HG03571 (cell line): Measurements from ENCODE around the gene PCDHGA1.
"Not testable (repeated sequence)": the region's sequence is repeated elsewhere in the genome, so short reads cannot be mapped to it uniquely, and the experiment has no call there.

Source experiments
- ATAC-seq: cut with Tn5 transposase; IDR thresholded peaks from one replicate; pipeline ENCODE4 v1.9.1; 2021; ENCODE audit not compliant: unreplicated experiment

The PCDHGA1 gene

GRCh38 chr5:141330299-141331080, at the start of gene PCDHGA1:
PCDHGA1 (plus strand) TSS chr5:141330514.
- no peak for ATAC-seq

DNA sequence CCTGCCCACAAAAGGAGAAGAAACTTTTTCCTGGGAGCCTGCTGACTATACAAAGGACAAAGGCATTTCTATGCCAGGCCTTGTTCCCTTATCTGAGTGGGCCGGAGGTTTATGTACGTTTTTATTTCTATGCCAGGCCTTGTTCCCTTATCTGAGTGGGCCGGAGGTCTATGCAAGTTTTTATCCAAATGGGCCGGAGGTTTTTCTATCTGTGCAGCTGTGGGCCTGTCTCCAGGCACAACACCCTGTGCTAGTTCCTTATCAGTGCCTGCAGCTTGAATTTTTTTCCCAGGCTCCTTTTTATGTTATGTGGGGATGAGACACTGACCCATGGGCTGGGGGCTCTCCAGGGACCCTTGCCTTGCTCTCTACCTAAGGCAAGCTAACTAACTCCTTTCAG, 31.9 kb upstream of the PCDHGA1 start:
- no peak for ATAC-seq

GRCh38 chr5:141303756-141304155, 26.6 kb upstream of the PCDHGA1 start, which contains the start of gene SLC25A2:
SLC25A2 (minus strand) TSS chr5:141304049; CDS start chr5:141303865, 184 bp downstream.
- no peak for ATAC-seq

- ATAC-seq: no peak
Measured at GRCh38 chr5:141306630-141307029, 23.7 kb upstream of the PCDHGA1 start.

GRCh38 chr5:141313711-141314110, 16.6 kb upstream of the PCDHGA1 start:
- no peak for ATAC-seq

- not testable (repeated sequence) for ATAC-seq
Measured at GRCh38 chr5:141316963-141317362, 13.4 kb upstream of the PCDHGA1 start.

DNA sequence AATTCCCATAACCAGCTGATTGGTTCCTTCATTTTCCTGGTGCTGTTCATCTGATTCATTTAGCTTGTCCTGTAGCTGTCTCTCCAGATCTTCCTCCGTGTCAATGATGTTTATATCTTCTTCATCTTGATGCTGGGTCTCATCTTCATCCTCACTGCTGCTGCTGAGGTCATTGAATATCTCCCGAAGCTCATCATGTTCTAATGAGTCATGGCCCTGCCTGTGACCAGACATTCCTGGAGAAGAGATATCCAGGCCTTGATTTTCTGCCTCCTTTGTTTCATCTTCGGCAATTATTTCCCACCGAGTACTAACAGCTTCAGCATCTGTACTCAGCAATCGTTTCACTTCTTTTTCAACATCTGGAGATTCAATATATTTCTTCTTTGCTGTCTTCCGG, 11.1 kb upstream of the PCDHGA1 start:
- no peak for ATAC-seq

GRCh38 chr5:141319699-141320098, 10.6 kb upstream of the PCDHGA1 start:
- ATAC-seq: no peak

DNA sequence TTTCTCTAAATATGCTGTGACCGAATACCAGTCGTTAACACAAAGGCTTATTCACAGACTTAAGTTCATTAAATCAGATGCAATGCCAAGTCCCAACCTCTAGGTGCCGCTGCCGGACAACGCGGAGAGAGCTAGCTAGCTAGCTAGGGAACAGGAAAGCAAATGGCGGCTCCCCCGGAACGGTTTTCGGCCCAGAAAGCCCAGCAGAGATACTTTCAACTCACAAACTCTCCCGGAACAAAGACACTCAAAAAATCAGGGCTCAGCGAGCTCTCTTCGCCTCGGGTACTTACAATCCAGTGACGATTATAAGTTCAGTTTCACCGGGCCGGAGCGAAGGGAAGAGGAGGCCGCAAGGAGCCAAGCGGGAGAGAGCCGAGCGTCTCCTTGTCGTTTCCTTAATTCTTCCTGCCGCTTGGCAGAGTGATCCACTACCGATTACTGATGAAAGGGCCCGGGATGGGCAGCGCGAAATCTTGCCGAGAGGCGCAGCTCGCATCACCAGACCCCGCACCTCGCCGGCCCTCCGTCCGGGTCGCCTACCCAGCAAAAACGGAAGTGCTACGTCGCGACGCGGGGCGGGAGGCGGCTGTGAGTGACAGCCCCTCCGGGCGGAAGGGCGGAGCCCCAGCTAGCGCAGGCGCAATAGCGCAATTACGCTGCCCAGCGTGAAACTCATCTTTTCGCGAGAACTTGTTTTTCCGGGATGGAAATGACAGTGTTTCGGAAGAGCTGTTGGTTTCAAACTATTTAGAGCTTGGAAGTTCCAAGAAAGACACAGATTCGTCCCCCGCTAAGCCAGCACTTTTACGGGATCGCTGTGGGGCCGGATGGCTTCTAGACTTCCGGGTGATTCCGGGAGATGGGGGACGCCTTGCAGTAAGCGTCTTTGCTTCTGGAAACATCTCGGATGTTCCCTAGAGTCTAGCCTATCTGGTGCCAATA, 9.8 kb upstream of the PCDHGA1 start, which contains the start of gene TAF7:
TSS of gene TAF7 (minus strand) at position 560 of the 945 bp plus-strand sequence. CDS start 740 bp downstream, outside the sequence.
- peak; percentile 92 for ATAC-seq

DNA sequence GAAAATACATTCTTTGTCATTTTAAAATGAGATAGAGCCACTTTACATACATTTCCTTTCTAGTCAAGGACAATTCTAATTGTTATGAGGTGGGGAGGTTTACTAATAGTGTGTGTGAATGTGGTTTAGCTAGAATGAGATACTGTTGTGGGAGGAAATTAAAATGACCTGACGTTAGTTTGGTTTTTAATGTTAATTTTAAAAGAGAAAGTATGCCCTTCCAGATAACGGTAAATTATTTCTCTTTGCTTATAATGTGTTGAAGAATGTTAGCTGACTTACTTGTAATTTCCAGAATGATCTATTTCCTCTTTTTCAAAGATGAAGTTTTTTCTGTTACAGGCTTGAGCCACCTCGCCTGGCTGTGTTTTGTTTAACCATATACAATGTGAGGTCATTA, 8.1 kb upstream of the PCDHGA1 start:
- no peak for ATAC-seq

DNA sequence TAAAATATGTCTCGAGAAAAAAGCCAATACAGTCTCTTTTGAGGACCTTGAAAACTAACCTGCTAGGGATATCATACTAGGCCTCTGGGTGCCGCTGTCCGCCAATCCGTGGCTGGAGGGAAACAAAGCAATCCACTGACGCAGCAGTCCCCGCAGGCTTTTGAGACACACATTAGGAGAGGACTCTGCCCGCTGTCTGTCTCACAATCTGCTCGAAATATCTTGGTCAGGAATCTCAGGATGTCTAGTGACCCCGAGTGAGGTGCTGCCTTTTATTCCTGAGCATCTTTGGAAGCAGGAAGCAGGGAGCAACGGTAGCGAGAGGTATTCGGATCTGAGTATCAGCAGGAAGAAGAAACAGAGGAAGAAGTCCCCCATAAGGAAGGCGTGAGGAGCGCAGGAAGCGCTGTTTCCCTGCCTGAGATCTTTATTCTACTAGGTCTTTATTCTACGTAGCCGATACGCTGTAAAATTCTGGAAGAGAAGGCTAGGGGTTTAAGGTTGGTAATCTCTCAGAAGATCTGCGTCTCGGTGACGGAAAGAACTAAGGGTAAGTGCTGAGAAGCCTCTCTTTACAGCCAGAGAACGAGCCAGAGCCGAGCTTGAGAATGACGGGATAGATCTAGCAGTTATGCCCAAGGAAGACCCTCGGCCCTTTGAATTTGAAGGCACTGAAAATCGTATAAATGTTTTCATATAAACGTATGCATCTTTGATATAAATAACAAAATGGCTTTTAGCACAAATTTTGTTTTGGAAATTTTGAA, 4.0 kb upstream of the PCDHGA1 start:
- peak; percentile 66 for ATAC-seq

DNA sequence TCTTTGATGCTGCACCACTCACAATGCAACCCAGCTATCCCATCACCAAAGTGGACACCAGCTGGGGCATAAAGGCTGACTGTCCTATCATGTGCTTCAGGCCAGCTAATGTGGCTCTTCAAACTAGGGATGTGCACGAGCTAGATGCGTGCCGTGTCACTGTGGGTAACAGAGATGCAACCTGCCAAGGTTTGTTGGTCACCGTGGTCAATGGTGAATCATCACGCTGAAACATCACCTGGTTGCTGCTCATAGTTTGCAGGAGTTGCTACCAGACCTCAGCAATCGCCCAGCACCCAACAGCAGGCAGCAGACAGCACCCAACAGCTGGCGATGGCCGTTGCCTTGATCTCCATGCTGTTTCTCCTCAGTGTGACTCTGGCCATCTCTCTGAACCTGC, 2.1 kb upstream of the PCDHGA1 start:
- ATAC-seq: no peak

DNA sequence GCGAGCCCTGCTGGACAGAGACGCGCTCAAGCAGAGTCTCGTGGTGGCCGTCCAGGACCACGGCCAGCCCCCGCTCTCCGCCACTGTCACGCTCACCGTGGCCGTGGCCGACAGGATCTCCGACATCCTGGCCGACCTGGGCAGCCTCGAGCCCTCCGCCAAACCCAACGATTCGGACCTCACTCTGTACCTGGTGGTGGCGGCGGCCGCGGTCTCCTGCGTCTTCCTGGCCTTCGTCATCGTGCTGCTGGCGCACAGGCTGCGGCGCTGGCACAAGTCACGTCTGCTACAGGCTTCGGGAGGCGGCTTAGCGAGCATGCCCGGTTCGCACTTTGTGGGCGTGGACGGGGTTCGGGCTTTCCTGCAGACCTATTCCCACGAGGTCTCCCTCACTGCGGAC, 2.3 kb downstream of the PCDHGA1 start:
- not testable (repeated sequence) for ATAC-seq

DNA sequence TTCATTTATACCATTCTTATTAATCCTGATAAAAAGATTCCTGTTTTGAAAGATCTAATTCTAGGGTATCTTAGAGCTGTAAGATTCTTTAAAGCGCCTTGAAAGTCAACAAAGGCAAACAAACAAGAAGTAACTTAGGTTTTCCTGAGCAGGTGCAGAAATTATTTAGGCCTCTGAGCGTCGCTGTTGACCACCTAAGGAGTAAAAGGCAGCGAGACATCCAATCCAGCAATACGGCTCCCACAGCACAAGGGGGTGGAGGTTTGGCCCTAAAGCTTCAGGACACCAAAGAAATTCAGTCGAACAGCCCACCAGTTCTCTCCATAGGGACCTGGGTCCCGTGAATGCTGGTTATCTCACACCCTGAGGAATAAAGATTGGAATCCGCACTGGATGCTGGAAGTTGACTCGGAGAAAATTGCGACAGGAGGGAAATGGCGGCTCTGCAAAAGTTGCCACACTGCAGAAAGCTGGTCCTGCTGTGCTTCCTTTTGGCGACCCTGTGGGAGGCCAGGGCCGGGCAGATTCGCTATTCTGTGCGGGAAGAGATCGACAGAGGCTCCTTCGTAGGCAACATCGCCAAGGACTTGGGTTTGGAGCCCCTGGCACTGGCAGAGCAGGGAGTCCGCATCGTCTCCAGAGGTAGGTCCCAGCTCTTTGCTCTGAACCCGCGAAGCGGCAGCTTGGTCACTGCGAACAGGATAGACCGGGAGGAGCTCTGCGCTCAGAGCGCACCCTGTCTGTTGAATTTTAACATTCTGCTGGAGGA, 8.4 kb downstream of the PCDHGA1 start, which contains the start of gene PCDHGA2:
TSS of gene PCDHGA2 (plus strand) at position 223 of the 769 bp plus-strand sequence.
- no peak for ATAC-seq

DNA sequence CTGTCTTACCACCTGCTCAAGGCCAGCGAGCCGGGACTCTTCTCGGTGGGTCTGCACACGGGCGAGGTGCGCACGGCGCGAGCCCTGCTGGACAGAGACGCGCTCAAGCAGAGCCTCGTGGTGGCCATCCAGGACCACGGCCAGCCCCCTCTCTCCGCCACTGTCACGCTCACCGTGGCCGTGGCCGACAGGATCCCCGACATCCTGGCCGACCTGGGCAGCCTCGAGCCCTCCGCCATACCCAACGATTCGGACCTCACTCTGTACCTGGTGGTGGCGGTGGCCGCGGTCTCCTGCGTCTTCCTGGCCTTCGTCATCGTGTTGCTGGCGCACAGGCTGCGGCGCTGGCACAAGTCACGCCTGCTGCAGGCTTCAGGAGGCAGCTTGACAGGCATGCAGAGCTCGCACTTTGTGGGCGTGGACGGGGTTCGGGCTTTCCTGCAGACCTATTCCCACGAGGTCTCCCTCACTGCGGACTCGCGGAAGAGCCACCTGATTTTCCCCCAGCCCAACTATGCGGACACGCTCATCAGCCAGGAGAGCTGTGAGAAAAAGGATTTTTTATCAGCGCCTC, 10.6 kb downstream of the PCDHGA1 start:
- ATAC-seq: not testable (repeated sequence)

- ATAC-seq: no peak
Measured at GRCh38 chr5:141342773-141343172, 12.5 kb downstream of the PCDHGA1 start.

DNA sequence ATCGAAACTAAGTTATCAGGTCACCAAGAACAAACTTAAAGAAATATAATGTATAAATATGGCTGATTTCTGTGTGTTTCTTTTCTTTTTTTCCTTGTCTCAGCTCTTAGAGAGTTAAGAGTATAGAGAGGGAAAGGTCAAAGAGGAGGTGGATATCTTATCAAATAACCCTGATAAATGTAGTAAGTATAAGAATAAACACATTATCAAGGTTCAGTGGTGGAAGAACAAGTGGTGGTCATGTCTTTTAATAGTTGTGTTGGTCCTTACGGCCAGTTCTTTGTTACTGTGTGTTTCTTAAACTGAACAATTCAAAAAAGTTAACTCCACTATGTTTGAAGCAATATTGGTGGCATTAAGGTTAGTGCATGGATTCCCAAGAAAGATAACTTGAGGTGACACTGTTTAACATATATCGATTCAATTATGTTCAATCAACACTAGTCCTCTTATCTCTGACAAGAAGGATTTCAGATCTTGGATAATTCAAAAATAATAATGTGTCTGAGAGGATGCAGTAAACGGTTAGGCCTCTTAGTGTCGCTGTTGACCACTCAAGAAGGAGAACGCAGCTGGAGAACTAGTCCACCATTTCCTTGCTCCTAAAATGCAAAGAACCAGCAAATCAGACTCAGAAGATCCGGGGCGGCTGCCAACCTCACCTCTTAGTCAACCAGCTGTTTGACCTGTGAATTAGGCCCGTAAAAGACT, 13.1 kb downstream of the PCDHGA1 start, which contains the start of gene PCDHGA3:
TSS of gene PCDHGA3 (plus strand) at position 588 of the 711 bp plus-strand sequence. CDS start 205 bp downstream, outside the sequence.
- ATAC-seq: no peak

DNA sequence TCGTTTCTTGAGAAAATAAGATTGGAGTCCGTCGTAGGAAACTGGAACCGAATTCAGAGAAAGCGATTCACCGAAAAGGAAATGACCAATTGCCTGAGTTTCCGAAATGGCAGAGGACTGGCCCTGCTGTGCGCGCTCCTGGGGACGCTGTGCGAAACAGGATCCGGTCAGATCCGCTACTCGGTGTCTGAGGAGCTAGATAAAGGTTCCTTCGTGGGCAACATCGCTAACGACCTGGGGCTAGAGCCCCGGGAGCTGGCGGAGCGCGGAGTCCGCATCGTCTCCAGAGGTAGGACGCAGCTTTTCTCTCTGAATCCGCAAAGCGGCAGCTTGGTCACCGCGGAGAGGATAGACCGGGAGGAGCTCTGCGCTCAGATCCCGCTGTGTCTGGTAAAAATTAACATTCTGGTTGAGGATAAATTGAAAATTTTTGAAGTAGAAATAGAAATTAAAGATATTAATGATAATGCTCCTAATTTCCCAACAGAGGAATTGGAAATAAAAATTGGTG, 13.7 kb downstream of the PCDHGA1 start:
- no peak for ATAC-seq

DNA sequence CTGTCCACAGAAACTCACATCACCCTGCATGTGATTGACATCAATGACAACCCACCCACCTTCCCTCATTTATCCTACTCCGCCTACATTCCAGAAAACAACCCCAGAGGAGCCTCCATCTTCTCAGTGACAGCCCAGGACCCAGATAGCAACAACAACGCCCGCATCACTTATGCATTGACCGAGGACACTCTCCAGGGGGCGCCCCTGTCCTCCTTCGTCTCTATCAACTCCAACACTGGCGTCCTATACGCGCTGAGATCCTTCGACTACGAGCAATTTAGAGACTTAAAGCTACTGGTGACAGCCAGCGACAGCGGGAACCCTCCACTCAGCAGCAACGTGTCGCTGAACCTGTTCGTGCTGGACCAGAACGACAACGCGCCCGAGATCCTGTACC, 15.0 kb downstream of the PCDHGA1 start:
- no peak for ATAC-seq
